Nephron progenitor cell (in vitro differentiated cells): ENCODE data around the gene CADM3.

Source experiments
- DNase-seq: peaks from one replicate; pipeline ENCODE4 v3.0.0; 2021
- H3K27ac Mint-ChIP-seq: 2 replicates; pipeline ENCODE4 v1.8.0; 2021; ENCODE audit warnings: mild to moderate bottlenecking, moderate library complexity, mixed read lengths
- H3K27me3 Mint-ChIP-seq: 2 replicates; pipeline ENCODE4 v1.8.0; 2021; ENCODE audit warnings: mild to moderate bottlenecking, low read depth, mixed read lengths; ENCODE audit not compliant: poor library complexity
- H3K36me3 Mint-ChIP-seq: 2 replicates; pipeline ENCODE4 v1.8.0; 2021; ENCODE audit warnings: low read depth, mixed read lengths
- H3K4me1 Mint-ChIP-seq: 2 replicates; pipeline ENCODE4 v1.8.0; 2021; ENCODE audit warnings: mixed read lengths
- H3K4me3 Mint-ChIP-seq: 2 replicates; pipeline ENCODE4 v1.8.0; 2021; ENCODE audit warnings: mild to moderate bottlenecking, moderate library complexity, mixed read lengths
- H3K9me3 Mint-ChIP-seq: 2 replicates; pipeline ENCODE4 v1.8.0; 2021; ENCODE audit warnings: mild to moderate bottlenecking, moderate library complexity, mixed read lengths
- TF ChIP-seq, protein P1 (sequence below): fragments of 200-600 bp; sonication (generic); IDR thresholded peaks from 2 replicates; pipeline ENCODE4 v1.5.0; 2021; ENCODE audit warnings: antibody characterized with exemption

Gene CADM3

GRCh38 chr1:159218649-159219636, 47.5 kb downstream of the CADM3 start:
- Mint-ChIP-seq H3K4me1 (no peaks in the 10 kb centered on the region), H3K36me3 (no peaks in the 10 kb centered on the region), H3K27ac (no peak overlapping the region), H3K27me3 (peaks cover 41% of the 10 kb centered on the region), H3K4me3 (no peak overlapping the region), H3K9me3 (no peaks in the 10 kb centered on the region)
- TF ChIP-seq, protein P1, sequence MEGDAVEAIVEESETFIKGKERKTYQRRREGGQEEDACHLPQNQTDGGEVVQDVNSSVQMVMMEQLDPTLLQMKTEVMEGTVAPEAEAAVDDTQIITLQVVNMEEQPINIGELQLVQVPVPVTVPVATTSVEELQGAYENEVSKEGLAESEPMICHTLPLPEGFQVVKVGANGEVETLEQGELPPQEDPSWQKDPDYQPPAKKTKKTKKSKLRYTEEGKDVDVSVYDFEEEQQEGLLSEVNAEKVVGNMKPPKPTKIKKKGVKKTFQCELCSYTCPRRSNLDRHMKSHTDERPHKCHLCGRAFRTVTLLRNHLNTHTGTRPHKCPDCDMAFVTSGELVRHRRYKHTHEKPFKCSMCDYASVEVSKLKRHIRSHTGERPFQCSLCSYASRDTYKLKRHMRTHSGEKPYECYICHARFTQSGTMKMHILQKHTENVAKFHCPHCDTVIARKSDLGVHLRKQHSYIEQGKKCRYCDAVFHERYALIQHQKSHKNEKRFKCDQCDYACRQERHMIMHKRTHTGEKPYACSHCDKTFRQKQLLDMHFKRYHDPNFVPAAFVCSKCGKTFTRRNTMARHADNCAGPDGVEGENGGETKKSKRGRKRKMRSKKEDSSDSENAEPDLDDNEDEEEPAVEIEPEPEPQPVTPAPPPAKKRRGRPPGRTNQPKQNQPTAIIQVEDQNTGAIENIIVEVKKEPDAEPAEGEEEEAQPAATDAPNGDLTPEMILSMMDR: no peak
- DNase-seq: no peak

DNA sequence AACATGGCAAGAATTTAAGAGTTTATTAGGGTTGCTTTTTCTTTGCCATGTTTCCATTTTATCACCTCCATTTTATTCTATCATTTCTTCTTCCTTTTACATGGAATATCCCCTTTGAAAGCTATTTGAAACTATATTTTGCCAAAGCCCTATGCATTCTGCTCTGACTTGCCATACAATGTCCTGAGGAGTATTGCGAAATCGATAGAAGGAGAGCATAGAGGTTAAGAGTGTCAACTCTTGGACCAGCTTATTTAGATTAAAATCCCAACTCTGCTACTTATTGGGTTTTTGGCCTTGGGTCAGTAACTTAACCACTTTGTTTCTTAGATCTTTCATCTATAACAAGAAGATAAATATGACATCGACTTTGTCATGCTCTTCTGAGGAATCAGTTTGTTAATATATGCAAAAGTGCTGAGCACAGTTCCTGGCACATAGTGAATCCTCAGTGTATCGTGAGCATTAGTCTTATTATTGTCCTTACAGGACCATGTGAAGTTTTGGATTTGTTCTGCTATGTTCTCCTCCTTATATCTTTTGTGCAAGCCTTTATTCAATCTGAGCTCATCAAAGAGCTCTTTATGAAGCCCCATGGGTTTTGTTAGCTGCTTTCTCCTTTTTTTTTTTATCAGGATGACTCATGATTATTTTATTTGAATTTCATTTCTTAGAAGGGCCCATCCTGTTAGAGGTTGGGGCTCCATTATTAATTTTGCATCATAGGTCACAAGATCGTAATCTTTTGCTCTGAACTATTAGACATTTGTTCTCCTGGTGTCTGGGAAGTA, 50.9 kb downstream of the CADM3 start:
- Mint-ChIP-seq H3K27ac (no peak overlapping the region), H3K4me3 (no peak overlapping the region), H3K27me3 (peaks cover 21% of the 10 kb centered on the region), H3K4me1 (no peaks in the 10 kb centered on the region), H3K36me3 (no peaks in the 10 kb centered on the region), H3K9me3 (no peaks in the 10 kb centered on the region)
- no peak for DNase-seq
- TF ChIP-seq, protein P1: no peak

- H3K4me1 Mint-ChIP-seq: no peaks in the 10 kb centered on the region
- H3K27me3 Mint-ChIP-seq: peaks cover 17% of the 10 kb centered on the region
- DNase-seq: no peak
- TF ChIP-seq, protein P1: no peak
- H3K36me3 Mint-ChIP-seq: no peaks in the 10 kb centered on the region
- no peaks in the 10 kb centered on the region for H3K9me3 Mint-ChIP-seq
- H3K4me3 Mint-ChIP-seq: no peak overlapping the region
- no peak overlapping the region for H3K27ac Mint-ChIP-seq
Observed at GRCh38 chr1:159223004-159223403, 51.6 kb downstream of the CADM3 start.

GRCh38 chr1:159228554-159228953, 57.1 kb downstream of the CADM3 start:
- Mint-ChIP-seq H3K27ac (no peak overlapping the region), H3K9me3 (no peaks in the 10 kb centered on the region), H3K4me3 (no peak overlapping the region), H3K4me1 (peaks cover 5% of the 10 kb centered on the region), H3K36me3 (no peaks in the 10 kb centered on the region), H3K27me3 (peaks cover 9% of the 10 kb centered on the region)
- TF ChIP-seq, protein P1: no peak
- DNase-seq: no peak

DNA sequence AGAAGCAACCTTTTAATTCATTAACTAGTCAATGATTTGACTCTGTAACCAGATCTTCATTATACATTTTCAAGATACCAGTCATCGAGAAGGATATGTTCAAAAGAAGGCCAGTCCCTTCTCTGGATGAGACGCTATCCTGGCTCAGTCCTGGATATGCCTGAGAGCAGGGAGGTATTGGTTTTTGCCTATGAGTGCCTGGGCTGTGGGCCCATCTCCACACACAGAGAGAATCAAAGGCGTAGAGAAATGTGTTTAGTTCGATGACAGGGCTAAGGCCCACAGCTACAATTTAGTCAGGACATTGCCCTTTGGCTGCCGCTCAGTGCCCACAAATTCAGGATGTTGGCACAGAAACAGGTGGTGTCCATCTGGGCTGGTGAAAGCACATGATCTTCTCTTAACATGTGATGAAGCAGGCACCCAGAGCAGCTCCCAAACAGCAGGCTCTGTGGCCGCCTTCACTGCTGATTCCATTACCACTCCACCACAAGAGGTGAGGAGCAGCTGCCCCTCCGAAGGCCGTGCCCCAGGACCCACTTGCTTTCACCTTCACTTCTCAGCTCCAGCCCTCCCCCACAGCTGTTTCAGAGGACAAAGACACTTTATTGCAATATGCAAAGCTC, 58.0 kb downstream of the CADM3 start:
- DNase-seq: no peak
- Mint-ChIP-seq H3K9me3 (no peaks in the 10 kb centered on the region), H3K27ac (no peak overlapping the region), H3K36me3 (no peaks in the 10 kb centered on the region), H3K4me1 (peaks cover 5% of the 10 kb centered on the region), H3K4me3 (no peak overlapping the region), H3K27me3 (peaks cover 9% of the 10 kb centered on the region)
- TF ChIP-seq, protein P1: no peak
